ENCODE data around the gene USP3. TPM values are rescaled to one million over a fixed set of nuclear protein-coding genes. Genes with fewer than 3 reads are reported as not detected.

The USP3 gene
- total and polyA plus RNA-seq, 2 of the 13 experiments (the other 11 are each of a cell fraction or from before 2014, with no cell fraction given), result 14.3 to 61.2 TPM

- TF ChIP-seq PRDM15 (CRISPR knock-in tag; IDR thresholded peaks at IDR 0.05), result peak; percentile 77; the same call in 1 of the 2 replicates
- TF ChIP-seq ZNF878 (CRISPR knock-in tag; IDR thresholded peaks at IDR 0.05), result 0 out of 2 replicates have a peak, but pooled peaks have one; percentile 31
- no peak for TF ChIP-seq ZFP82 (CRISPR knock-in tag; IDR thresholded peaks at IDR 0.05; ENCODE audit: borderline replicate concordance)
- peak; percentile 49 for TF ChIP-seq PHF21A (CRISPR knock-in tag; IDR thresholded peaks at IDR 0.05)
- no peak for TF ChIP-seq ZBTB7B (CRISPR knock-in tag; IDR thresholded peaks at IDR 0.05)
- TF ChIP-seq MAFG (CRISPR knock-in tag; IDR thresholded peaks at IDR 0.05), result no peak
- no peak for TF ChIP-seq E2F2 (CRISPR knock-in tag; IDR thresholded peaks at IDR 0.05; ENCODE audit: borderline replicate concordance)
- no peak for TF ChIP-seq KAT2B (IDR thresholded peaks at IDR 0.05; ENCODE audit: borderline replicate concordance, low read depth, low read length)
- TF ChIP-seq ZNF513 (CRISPR knock-in tag; conservative IDR thresholded peaks at IDR 0.05), result no peak
- TF ChIP-seq HDAC1 (CRISPR knock-in tag; IDR thresholded peaks at IDR 0.05), result 0 out of 2 replicates have a peak, but pooled peaks have one; percentile 27
- no peak for TF ChIP-seq CC2D1A (CRISPR knock-in tag; IDR thresholded peaks at IDR 0.05)
- no peak for TF ChIP-seq ZNF781 (CRISPR knock-in tag; IDR thresholded peaks at IDR 0.05; ENCODE audit: borderline replicate concordance, not compliant biosample characterization)
- TF ChIP-seq ZNF292 (CRISPR knock-in tag; IDR thresholded peaks at IDR 0.05; ENCODE audit: borderline replicate concordance, low read depth), result no peak
- no peak for TF ChIP-seq TCF7L2 (IDR thresholded peaks at IDR 0.05; ENCODE audit: low read depth, low read length)
- TF ChIP-seq HNF4G (IDR thresholded peaks at IDR 0.05; ENCODE audit: borderline replicate concordance, low read depth, low read length), result no peak
- no peak for TF ChIP-seq HNF4G (CRISPR knock-in tag; IDR thresholded peaks at IDR 0.05; ENCODE audit: borderline replicate concordance, low read depth)
- 0 out of 2 replicates have a peak, but pooled peaks have one; percentile 28 for TF ChIP-seq ZNF280D (CRISPR knock-in tag; IDR thresholded peaks at IDR 0.05)
- peak; percentile 26; the same call in 1 of the 2 replicates for TF ChIP-seq ZFX (CRISPR knock-in tag; IDR thresholded peaks at IDR 0.05; ENCODE audit: low read depth)
- no peak for TF ChIP-seq ESRRA (CRISPR knock-in tag; IDR thresholded peaks at IDR 0.05; ENCODE audit: low read depth)
- TF ChIP-seq ZNF550 (CRISPR knock-in tag; IDR thresholded peaks at IDR 0.05; ENCODE audit: borderline replicate concordance), result no peak
Observed at GRCh38 chr15:63487076-63487757, 17.2 kb upstream of the USP3 start (continued).

All from HepG2 (cell line).